GM12801 (cell line): Measurements from ENCODE around the gene ZNF584.

Source experiments
- TF ChIP-seq, protein P1 (sequence below): IDR thresholded peaks from one replicate; pipeline ENCODE4 v1.5.1; 2011; ENCODE audit warnings: control low read depth; ENCODE audit not compliant: insufficient read length; ENCODE audit errors: extremely low read depth

ZNF584 gene

DNA sequence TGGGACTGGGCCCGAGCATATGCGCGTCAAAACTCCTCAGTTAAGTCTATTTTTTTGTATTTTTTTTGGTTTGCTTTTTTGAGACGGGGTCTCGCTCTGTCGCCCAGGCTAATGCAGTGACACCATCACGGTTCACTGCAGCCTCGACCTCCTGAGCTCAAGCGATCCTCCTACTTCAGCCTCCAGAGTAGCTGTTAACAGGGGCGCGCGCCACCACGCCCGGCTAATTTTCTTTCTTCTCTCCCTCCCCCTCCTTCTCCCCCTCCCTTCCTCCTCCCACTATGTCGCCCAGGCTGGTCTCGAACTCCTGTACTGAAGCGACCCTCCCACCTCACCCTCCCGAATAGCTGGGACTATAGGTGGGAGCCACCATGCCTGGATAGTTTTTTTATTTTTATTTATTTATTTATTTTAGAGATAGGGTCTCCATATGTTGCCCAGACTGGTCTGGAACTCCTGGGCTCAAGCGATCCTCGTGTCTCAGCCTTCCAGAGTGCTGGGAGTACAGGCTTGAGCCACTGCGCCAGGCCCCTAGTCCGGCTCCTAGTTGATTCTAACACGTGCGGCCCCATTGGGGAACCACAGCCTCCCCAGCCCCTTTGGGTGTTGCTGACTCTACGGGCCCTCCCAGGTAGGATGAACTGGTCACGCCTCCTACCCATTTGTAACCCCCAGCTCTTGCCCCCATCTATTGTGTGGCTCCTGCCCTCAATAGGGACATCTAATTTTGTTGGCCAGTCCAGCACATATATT lies 26.8 kb upstream of the ZNF584 start:
- TF ChIP-seq, protein P1, sequence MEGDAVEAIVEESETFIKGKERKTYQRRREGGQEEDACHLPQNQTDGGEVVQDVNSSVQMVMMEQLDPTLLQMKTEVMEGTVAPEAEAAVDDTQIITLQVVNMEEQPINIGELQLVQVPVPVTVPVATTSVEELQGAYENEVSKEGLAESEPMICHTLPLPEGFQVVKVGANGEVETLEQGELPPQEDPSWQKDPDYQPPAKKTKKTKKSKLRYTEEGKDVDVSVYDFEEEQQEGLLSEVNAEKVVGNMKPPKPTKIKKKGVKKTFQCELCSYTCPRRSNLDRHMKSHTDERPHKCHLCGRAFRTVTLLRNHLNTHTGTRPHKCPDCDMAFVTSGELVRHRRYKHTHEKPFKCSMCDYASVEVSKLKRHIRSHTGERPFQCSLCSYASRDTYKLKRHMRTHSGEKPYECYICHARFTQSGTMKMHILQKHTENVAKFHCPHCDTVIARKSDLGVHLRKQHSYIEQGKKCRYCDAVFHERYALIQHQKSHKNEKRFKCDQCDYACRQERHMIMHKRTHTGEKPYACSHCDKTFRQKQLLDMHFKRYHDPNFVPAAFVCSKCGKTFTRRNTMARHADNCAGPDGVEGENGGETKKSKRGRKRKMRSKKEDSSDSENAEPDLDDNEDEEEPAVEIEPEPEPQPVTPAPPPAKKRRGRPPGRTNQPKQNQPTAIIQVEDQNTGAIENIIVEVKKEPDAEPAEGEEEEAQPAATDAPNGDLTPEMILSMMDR: no peak

DNA sequence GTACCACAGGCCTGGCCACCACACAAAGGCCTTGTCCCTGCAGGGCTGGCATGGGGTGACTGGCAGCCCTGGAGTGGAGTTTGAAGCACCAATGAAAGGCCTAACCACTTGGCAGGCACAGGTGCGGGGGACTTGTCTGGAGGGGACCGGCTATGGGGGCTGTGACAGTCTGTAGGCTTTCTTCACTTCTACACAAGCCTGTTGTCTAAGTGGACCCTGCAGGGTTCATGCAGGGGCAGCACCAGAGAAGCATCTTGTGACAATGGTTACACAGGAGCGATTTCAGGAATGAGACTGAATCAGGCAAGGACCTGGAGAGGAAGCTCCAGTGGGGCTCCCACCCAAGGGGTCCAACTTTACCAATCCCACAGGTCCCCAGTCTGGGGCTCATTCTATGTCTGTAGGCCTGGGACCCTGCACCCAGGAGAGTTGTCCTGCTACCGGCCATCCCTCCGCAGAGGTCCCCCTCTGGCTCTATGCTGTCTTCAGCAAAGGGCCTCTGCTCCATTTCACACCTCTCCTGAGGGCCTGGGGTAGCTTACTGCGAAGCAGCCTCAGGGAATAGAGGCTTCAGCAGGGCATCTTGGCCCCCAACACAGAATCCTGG lies 25.3 kb upstream of the ZNF584 start:
- TF ChIP-seq, protein P1: no peak

DNA sequence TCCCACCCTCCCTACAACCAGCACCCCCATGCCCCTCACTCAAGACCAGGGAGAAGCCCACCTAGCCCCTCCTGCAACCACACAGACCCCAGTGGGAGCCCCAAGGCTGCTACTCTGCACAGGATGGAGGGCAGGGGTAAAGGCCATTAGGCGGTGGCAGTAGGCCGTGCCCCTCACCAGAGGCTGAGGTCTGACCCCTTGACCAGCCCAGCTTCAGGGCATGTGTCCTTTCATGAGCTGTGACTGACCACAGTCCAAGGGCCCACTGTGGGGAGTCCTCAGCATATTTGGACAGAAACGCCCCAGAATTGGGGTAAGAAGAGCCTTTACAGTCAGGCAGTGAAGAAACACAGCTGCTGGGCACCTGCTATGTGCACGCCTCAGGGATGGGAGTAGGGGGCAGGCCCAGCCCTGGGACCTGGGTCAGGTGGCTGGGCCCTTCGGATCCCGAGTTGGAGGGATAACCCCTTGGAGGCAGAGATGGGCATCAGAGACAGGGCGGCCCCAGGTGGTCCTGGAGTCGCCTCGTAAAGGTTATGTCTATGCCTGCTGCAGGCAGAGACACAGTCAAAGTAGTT lies 23.0 kb upstream of the ZNF584 start:
- TF ChIP-seq, protein P1: no peak

DNA sequence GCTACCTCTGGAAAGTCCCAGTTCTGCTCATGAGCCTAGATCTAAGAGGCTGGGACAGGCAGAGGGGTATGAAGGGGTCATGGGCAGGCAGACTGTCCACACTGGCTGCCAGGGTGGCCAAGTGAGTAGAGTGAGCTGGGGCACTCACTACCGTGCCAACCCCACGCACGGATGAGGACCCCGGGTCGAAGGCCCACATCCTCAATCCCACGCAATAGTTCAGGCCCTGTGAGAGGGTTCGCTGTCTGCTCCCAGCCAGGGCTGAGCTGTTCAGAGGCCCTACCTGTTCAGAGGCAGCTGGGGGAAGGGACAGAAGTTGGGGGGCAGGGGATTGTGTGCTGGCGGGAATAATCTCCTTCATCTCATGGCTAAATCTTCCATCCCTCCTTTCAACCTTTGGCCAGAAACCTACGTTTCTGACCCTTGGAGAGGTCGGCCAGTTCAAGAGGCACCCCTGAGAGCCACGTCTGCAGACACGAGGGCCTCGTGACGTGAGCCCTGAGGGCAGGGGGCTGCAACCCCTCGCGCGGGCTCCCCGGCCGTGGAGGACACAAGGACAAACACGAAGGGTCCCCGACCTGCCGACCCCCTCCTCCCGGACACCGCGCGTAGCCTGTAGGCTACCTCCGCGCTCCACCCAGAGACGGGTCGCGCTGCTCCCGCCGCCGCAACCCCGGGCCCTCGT lies 22.4 kb upstream of the ZNF584 start:
- TF ChIP-seq, protein P1: no peak

DNA sequence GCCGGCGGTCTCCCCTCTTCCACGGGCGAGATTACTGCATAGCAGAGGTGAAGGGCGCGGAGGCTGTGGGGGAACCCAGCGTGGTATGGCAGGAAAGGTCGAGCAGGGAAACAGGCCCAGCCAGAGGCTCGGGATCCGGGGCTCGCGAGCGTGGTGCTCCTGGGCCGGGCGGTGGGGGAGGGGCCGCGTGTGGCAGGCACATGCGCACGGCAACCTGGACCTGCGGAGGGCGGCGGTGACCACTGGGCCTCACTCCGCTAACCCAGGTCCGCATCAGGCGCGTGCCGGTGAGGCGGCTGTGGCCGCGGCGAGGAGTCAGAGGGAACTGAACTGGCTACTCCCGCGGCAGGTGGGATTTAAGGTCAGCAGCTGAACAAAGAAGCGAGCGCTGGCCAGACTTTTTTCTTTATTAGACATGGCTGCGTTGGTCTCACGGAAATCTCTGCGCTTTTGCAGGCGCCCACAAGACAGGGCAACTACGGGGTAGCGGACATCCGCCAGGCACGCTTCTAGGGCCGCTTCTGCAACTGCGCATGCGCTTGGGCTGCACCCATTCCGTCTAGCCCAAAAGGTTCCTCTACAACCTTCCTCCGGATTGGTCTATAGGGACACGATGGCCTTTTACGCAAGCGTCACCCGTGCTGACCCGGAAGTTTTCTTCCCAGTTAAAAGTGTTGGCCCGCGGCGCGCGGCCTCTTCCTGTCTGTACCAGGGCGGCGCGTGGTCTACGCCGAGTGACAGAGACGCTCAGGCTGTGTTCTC lies 21.7 kb upstream of the ZNF584 start, which contains the start of gene RPS5:
Gene RPS5, plus strand, starts transcription at position 694 of the 762 bp plus-strand sequence. CDS start 869 bp downstream, outside the sequence.
- TF ChIP-seq, protein P1: no peak

DNA sequence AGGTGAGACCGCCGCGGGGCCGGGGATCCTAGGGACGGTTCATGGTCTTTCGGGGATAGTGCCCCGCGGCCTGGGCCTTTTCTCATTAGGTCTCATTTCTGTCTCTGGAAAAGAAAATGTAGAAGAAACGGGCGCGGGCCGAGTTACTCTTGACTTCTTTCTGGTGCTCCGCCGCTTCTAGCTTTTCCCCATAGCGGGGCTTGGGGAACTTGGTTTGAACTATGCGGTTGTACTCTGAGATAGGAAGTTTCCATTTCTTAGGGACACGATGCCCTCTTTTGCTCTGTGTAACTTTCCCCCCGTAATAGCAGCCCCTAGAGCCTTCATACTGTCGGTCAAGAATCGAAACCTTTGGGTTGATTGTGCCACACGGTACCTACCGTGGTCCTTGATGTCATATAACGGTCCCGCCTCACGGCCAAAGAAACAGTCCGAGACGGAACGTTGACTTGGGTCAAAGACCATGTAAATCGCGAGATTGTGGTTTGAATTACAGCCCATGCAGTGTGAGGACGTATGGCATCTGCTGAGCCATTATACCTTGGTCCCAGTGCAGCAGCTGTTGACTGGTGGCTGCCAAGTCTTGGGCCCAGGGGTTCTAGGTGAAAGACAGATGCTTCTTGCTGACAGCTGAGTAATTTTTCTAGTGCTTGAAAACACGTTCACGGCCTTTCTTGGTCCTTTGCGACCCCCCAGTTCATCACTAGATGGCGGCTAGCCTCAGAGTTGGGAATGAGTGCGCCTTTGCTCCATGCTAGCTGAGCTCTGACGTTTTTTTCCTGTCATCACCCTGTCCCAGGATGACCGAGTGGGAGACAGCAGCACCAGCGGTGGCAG lies 20.9 kb upstream of the ZNF584 start:
- TF ChIP-seq, protein P1: no peak
